HG02623 (cell line): ENCODE results near the gene TBC1D22A.

Experiments used
- ATAC-seq: cut with Tn5 transposase; IDR thresholded peaks from one replicate; pipeline ENCODE4 v1.9.1; 2021; ENCODE audit warnings: moderate library complexity; ENCODE audit not compliant: unreplicated experiment

The TBC1D22A gene

GRCh38 chr22:46983046-46983445 is 220.6 kb downstream of the TBC1D22A start:
- ATAC-seq = no peak

GRCh38 chr22:46984751-46985506 is 222.5 kb downstream of the TBC1D22A start:
- no peak for ATAC-seq

GRCh38 chr22:46985507-46985882 is 223.0 kb downstream of the TBC1D22A start:
- ATAC-seq = no peak

GRCh38 chr22:46986788-46987187 is 224.3 kb downstream of the TBC1D22A start:
- no peak for ATAC-seq

GRCh38 chr22:46990937-46991550 is 228.6 kb downstream of the TBC1D22A start:
- no peak for ATAC-seq

- no peak for ATAC-seq
These were observed 229.2 kb downstream of the TBC1D22A start for GRCh38 chr22:46991666-46992065.

GRCh38 chr22:46992121-46992731 is 229.8 kb downstream of the TBC1D22A start:
- ATAC-seq = no peak

GRCh38 chr22:46993633-46994032 is 231.2 kb downstream of the TBC1D22A start:
- no peak for ATAC-seq

- no peak for ATAC-seq
These were observed 231.8 kb downstream of the TBC1D22A start for GRCh38 chr22:46994265-46994664.

- ATAC-seq = no peak
These were observed 232.5 kb downstream of the TBC1D22A start for GRCh38 chr22:46994983-46995382.

GRCh38 chr22:46995501-46996360 is 233.3 kb downstream of the TBC1D22A start:
- ATAC-seq = no peak

GRCh38 chr22:46996595-46997310 is 234.3 kb downstream of the TBC1D22A start:
- no peak for ATAC-seq

GRCh38 chr22:46997311-46997970 is 235.0 kb downstream of the TBC1D22A start:
- ATAC-seq = no peak

GRCh38 chr22:46998331-46998730 is 235.9 kb downstream of the TBC1D22A start:
- no peak for ATAC-seq

- no peak for ATAC-seq
These were observed 237.8 kb downstream of the TBC1D22A start for GRCh38 chr22:47000256-47000655.

GRCh38 chr22:47000888-47001287 is 238.4 kb downstream of the TBC1D22A start:
- no peak for ATAC-seq

GRCh38 chr22:47001288-47001687 is 238.8 kb downstream of the TBC1D22A start:
- ATAC-seq = no peak

- ATAC-seq = no peak
These were observed 240.2 kb downstream of the TBC1D22A start for GRCh38 chr22:47002692-47003091.

- no peak for ATAC-seq
These were observed 243.3 kb downstream of the TBC1D22A start for GRCh38 chr22:47005506-47006408.
